Progenitor cell of endocrine pancreas (in vitro differentiated cells): Measurements from ENCODE around the gene VDR. TPM values are rescaled to one million over a fixed set of nuclear protein-coding genes. Genes with fewer than 3 reads are reported as not detected.

ENCODE experiments used
- DNase-seq: peaks from one replicate; pipeline ENCODE4 v3.0.0; 2021; ENCODE audit warnings: low spot score; ENCODE audit not compliant: unreplicated experiment
- H3K27ac Mint-ChIP-seq: 2 replicates; pipeline ENCODE4 v1.8.0; 2021; ENCODE audit warnings: mild to moderate bottlenecking, moderate library complexity, mixed read lengths
- H3K27me3 Mint-ChIP-seq: 2 replicates; pipeline ENCODE4 v1.8.0; 2021; ENCODE audit warnings: mixed read lengths
- H3K36me3 Mint-ChIP-seq: 2 replicates; pipeline ENCODE4 v1.8.0; 2022; ENCODE audit warnings: mixed read lengths; ENCODE audit not compliant: insufficient read depth
- H3K4me1 Mint-ChIP-seq: 2 replicates; pipeline ENCODE4 v1.8.0; 2021; ENCODE audit warnings: low read depth, mixed read lengths
- H3K4me3 Mint-ChIP-seq: 2 replicates; pipeline ENCODE4 v1.8.0; 2021; ENCODE audit warnings: low read depth, mild to moderate bottlenecking, moderate library complexity, mixed read lengths
- H3K9me3 Mint-ChIP-seq: 2 replicates; pipeline ENCODE4 v1.8.0; 2021; ENCODE audit warnings: low read depth, mixed read lengths
- total RNA-seq: library from RNA; stranded (reverse); gene quantifications from 2 replicates; pipeline ENCODE4 v1.2.1, GENCODE V29; 2021
- TF ChIP-seq, protein P1 (sequence below): fragments of 200-600 bp; sonication (generic); IDR thresholded peaks from one replicate; pipeline ENCODE4 v1.5.0; 2021; ENCODE audit warnings: antibody characterized with exemption, mild to moderate bottlenecking; ENCODE audit not compliant: unreplicated experiment

VDR gene
- total RNA-seq, 1 donor from 2014 or later = 0.31 TPM

GRCh38 chr12:47900131-47901062 lies 4.4 kb downstream of the VDR start:
- no peak overlapping the region for H3K4me3 Mint-ChIP-seq
- peaks cover 70% of the 10 kb centered on the region for H3K27me3 Mint-ChIP-seq
- H3K4me1 Mint-ChIP-seq = peaks cover 2% of the 10 kb centered on the region
- H3K36me3 Mint-ChIP-seq = no peaks in the 10 kb centered on the region
- H3K9me3 Mint-ChIP-seq = no peaks in the 10 kb centered on the region
- H3K27ac Mint-ChIP-seq = no peak overlapping the region
- no peak for DNase-seq
- TF ChIP-seq, protein P1, sequence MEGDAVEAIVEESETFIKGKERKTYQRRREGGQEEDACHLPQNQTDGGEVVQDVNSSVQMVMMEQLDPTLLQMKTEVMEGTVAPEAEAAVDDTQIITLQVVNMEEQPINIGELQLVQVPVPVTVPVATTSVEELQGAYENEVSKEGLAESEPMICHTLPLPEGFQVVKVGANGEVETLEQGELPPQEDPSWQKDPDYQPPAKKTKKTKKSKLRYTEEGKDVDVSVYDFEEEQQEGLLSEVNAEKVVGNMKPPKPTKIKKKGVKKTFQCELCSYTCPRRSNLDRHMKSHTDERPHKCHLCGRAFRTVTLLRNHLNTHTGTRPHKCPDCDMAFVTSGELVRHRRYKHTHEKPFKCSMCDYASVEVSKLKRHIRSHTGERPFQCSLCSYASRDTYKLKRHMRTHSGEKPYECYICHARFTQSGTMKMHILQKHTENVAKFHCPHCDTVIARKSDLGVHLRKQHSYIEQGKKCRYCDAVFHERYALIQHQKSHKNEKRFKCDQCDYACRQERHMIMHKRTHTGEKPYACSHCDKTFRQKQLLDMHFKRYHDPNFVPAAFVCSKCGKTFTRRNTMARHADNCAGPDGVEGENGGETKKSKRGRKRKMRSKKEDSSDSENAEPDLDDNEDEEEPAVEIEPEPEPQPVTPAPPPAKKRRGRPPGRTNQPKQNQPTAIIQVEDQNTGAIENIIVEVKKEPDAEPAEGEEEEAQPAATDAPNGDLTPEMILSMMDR = peak; percentile 30

DNA sequence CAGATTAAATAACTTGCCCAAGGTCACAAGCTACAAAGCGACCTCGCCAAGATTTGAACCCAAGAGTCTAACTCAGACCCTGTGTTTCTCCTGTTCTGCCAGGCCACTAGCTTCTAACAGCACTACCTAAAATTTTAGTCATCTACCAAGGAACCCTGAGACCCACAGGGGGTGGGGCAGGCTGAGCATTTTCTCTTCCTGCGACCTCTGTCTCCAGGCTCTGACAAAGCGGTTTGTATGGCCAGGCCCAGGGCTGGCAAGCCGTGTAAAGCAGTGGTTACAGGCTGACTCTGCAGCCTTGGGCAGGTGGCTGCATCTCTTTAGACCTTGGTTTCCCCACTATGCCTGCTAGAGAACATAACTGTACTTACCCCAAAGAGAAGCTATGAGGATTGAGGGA lies 5.3 kb downstream of the VDR start:
- Mint-ChIP-seq H3K27me3 (peaks cover 73% of the 10 kb centered on the region), H3K4me3 (no peak overlapping the region), H3K36me3 (no peaks in the 10 kb centered on the region), H3K27ac (no peak overlapping the region), H3K4me1 (peaks cover under 1% of the 10 kb centered on the region), H3K9me3 (no peaks in the 10 kb centered on the region)
- no peak for DNase-seq
- TF ChIP-seq, protein P1 = no peak

- DNase-seq = no peak
- no peaks in the 10 kb centered on the region for H3K4me1 Mint-ChIP-seq
- peaks cover 55% of the 10 kb centered on the region for H3K27me3 Mint-ChIP-seq
- no peak overlapping the region for H3K27ac Mint-ChIP-seq
- no peaks in the 10 kb centered on the region for H3K9me3 Mint-ChIP-seq
- TF ChIP-seq, protein P1 = no peak
- no peaks in the 10 kb centered on the region for H3K36me3 Mint-ChIP-seq
- H3K4me3 Mint-ChIP-seq = no peak overlapping the region
Measured at GRCh38 chr12:47896633-47897032, 8.2 kb downstream of the VDR start.

GRCh38 chr12:47896022-47896421 lies 8.8 kb downstream of the VDR start:
- no peak overlapping the region for H3K27ac Mint-ChIP-seq
- H3K36me3 Mint-ChIP-seq = no peaks in the 10 kb centered on the region
- no peak overlapping the region for H3K4me3 Mint-ChIP-seq
- TF ChIP-seq, protein P1 = no peak
- no peak for DNase-seq
- no peaks in the 10 kb centered on the region for H3K9me3 Mint-ChIP-seq
- H3K27me3 Mint-ChIP-seq = peaks cover 49% of the 10 kb centered on the region
- H3K4me1 Mint-ChIP-seq = no peaks in the 10 kb centered on the region

DNA sequence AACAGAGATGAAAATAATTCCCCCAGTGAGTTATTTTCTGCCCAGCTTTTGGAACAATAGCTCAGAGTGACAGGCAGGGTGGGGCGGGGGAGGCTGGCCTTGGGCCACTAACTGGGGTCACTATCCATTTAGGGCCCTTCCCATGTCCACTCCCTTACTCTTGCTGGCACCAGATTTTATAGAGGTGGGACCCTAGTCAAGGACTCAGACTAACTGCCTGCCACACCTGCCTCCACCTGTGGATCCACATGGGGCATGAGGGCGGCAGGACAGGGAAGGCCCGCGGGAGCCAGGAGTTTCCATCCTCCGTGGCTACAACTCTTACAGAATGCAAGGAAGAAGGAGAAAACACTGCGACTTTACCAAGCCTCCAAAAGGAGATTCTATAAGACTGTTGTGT lies 10.1 kb downstream of the VDR start:
- no peak for DNase-seq
- no peaks in the 10 kb centered on the region for H3K36me3 Mint-ChIP-seq
- H3K4me3 Mint-ChIP-seq = no peak overlapping the region
- TF ChIP-seq, protein P1 = no peak
- H3K9me3 Mint-ChIP-seq = no peaks in the 10 kb centered on the region
- H3K27ac Mint-ChIP-seq = no peak overlapping the region
- peaks cover 40% of the 10 kb centered on the region for H3K27me3 Mint-ChIP-seq
- H3K4me1 Mint-ChIP-seq = no peaks in the 10 kb centered on the region
